ENCODE results near the gene THEM4. TPM values are rescaled to one million over a fixed set of nuclear protein-coding genes. Genes with fewer than 3 reads are reported as not detected.

Gene THEM4
- total RNA-seq, 1 donor from 2014 or later, result 15.7 TPM

DNA sequence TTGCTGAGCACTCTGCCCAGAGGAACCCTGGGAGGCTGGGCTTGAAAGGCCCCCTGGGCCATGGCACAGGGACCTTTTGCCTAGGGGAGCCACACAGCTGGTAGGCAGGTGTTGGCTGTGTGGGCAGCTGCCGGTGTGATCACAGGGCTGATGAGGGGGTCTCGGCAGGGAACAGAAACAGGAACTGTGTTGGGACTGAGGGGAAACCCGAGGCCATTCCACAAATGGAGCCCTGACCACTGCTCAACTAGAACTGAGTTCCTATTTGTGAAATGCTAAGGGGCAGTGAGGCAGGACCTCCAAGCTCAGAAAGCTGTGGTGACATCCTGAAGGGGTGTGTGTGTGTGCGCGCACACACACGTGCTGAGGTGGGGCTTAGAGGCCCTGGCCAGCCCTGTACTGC lies 49.4 kb downstream of the THEM4 start:
- no peak for FAIRE-seq
- Histone ChIP-seq H3K27ac (ENCODE audit: low read depth, low read length) (no peak overlapping the region), H3K9me3 (ENCODE audit: insufficient read depth, low read depth, low read length) (no peaks in the 10 kb centered on the region), H3K4me1 (ENCODE audit: insufficient read depth, low read length) (no peaks in the 10 kb centered on the region), H3K27me3 (ENCODE audit: insufficient read depth, low read length) (peaks cover 3% of the 10 kb centered on the region), H3K79me2 (ENCODE audit: insufficient read depth, low read length) (no peaks in the 10 kb centered on the region), H4K20me1 (ENCODE audit: insufficient read depth, low read length) (no peaks in the 10 kb centered on the region), H3K4me2 (ENCODE audit: low read length) (no peak overlapping the region), H3K36me3 (ENCODE audit: insufficient read depth, low read length) (no peaks in the 10 kb centered on the region), H3K9ac (ENCODE audit: low read length) (no peak overlapping the region), H2AFZ (ENCODE audit: low read depth, low read length) (no peak overlapping the region), H3K4me3 (ENCODE audit: insufficient read depth, low read depth, low read length) (no peak overlapping the region)
- DNase-seq (ENCODE audit: low read depth), result no peak
- H3K4me3 Mint-ChIP-seq (ENCODE audit: unreplicated experiment), result no peak overlapping the region
- H3K36me3 Mint-ChIP-seq (ENCODE audit: low read depth, unreplicated experiment), result no peaks in the 10 kb centered on the region
- peaks cover 2% of the 10 kb centered on the region for H3K9me3 Mint-ChIP-seq (ENCODE audit: unreplicated experiment)
- H3K4me1 Mint-ChIP-seq (ENCODE audit: low read depth, unreplicated experiment), result peaks cover 23% of the 10 kb centered on the region
- no peak overlapping the region for H3K27ac Mint-ChIP-seq (ENCODE audit: unreplicated experiment)
- TF ChIP-seq, protein P1, sequence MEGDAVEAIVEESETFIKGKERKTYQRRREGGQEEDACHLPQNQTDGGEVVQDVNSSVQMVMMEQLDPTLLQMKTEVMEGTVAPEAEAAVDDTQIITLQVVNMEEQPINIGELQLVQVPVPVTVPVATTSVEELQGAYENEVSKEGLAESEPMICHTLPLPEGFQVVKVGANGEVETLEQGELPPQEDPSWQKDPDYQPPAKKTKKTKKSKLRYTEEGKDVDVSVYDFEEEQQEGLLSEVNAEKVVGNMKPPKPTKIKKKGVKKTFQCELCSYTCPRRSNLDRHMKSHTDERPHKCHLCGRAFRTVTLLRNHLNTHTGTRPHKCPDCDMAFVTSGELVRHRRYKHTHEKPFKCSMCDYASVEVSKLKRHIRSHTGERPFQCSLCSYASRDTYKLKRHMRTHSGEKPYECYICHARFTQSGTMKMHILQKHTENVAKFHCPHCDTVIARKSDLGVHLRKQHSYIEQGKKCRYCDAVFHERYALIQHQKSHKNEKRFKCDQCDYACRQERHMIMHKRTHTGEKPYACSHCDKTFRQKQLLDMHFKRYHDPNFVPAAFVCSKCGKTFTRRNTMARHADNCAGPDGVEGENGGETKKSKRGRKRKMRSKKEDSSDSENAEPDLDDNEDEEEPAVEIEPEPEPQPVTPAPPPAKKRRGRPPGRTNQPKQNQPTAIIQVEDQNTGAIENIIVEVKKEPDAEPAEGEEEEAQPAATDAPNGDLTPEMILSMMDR (IDR thresholded peaks at IDR 0.05; ENCODE audit: insufficient read depth, low read depth, low read length), result no peak
- no peak for TF ChIP-seq EZH2 (IDR thresholded peaks at IDR 0.05; ENCODE audit: insufficient read depth, low read length)
- peaks cover 21% of the 10 kb centered on the region for H3K27me3 Mint-ChIP-seq (ENCODE audit: low read depth, unreplicated experiment)

DNA sequence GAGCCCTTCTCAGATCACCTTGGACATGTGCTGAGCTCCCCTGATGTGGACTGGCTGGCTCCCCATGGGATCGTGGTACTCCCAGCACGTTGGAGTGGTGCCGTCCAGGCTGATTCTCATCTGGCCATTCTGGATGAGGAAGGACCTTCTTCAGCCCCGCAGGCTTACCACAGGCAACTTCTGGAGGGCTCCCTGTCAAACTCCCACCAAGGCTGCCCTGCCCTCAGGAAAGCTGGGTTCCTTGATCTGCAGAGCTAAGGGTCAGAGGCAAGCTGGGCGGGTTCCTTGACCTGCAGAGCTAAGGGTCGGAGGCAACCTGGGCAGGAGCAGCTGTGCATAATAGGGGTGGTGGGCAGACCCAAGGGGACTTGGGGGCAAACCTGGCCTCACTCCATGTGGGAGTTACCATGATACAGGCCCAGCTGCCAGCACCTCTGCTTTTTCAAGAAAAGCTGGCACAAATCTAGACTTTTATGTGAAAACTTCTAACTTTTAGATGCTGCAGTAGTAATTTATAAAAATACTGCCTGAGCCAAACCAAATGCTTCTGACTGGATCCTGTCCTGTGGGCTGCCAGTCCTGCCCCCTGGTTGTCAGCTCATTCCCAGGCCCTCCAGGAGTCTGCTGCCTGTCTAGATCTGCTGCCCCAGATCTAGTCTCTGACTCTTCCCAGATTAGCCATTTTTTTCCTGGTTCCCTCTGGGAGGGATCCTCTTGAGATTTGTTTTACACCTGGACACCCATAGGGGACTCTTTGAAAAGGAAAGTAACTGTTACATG lies 50.2 kb downstream of the THEM4 start:
- Mint-ChIP-seq H3K27ac (ENCODE audit: unreplicated experiment) (no peak overlapping the region), H3K4me3 (ENCODE audit: unreplicated experiment) (no peak overlapping the region), H3K9me3 (ENCODE audit: unreplicated experiment) (peaks cover 2% of the 10 kb centered on the region), H3K4me1 (ENCODE audit: low read depth, unreplicated experiment) (peaks cover 23% of the 10 kb centered on the region), H3K27me3 (ENCODE audit: low read depth, unreplicated experiment) (peaks cover 21% of the 10 kb centered on the region), H3K36me3 (ENCODE audit: low read depth, unreplicated experiment) (no peaks in the 10 kb centered on the region)
- TF ChIP-seq, protein P1 (IDR thresholded peaks at IDR 0.05; ENCODE audit: insufficient read depth, low read depth, low read length), result no peak
- TF ChIP-seq EZH2 (IDR thresholded peaks at IDR 0.05; ENCODE audit: insufficient read depth, low read length), result no peak
- H3K27me3 ChIP-seq (ENCODE audit: insufficient read depth, low read length), result peaks cover 3% of the 10 kb centered on the region
- DNase-seq (ENCODE audit: low read depth) (no peak), FAIRE-seq (no peak)
- no peak overlapping the region for H3K9ac ChIP-seq (ENCODE audit: low read length)
- no peak overlapping the region for H3K4me2 ChIP-seq (ENCODE audit: low read length)
- no peak overlapping the region for H3K27ac ChIP-seq (ENCODE audit: low read depth, low read length)
- H3K4me3 ChIP-seq (ENCODE audit: insufficient read depth, low read depth, low read length), result no peak overlapping the region
- no peaks in the 10 kb centered on the region for H3K36me3 ChIP-seq (ENCODE audit: insufficient read depth, low read length)
- H2AFZ ChIP-seq (ENCODE audit: low read depth, low read length), result no peak overlapping the region
- H4K20me1 ChIP-seq (ENCODE audit: insufficient read depth, low read length), result no peaks in the 10 kb centered on the region
- H3K9me3 ChIP-seq (ENCODE audit: insufficient read depth, low read depth, low read length), result no peaks in the 10 kb centered on the region
- H3K4me1 ChIP-seq (ENCODE audit: insufficient read depth, low read length), result no peaks in the 10 kb centered on the region
- no peaks in the 10 kb centered on the region for H3K79me2 ChIP-seq (ENCODE audit: insufficient read depth, low read length)

Measured in astrocyte (in vitro differentiated cells and primary cell).